GM21447 (cell line): Measurements from ENCODE around the gene SGTB.

Experiments used
- ATAC-seq: cut with Tn5 transposase; IDR thresholded peaks from one replicate; pipeline ENCODE4 v1.9.1; 2021; ENCODE audit not compliant: unreplicated experiment

Gene SGTB, protein sequence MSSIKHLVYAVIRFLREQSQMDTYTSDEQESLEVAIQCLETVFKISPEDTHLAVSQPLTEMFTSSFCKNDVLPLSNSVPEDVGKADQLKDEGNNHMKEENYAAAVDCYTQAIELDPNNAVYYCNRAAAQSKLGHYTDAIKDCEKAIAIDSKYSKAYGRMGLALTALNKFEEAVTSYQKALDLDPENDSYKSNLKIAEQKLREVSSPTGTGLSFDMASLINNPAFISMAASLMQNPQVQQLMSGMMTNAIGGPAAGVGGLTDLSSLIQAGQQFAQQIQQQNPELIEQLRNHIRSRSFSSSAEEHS

DNA sequence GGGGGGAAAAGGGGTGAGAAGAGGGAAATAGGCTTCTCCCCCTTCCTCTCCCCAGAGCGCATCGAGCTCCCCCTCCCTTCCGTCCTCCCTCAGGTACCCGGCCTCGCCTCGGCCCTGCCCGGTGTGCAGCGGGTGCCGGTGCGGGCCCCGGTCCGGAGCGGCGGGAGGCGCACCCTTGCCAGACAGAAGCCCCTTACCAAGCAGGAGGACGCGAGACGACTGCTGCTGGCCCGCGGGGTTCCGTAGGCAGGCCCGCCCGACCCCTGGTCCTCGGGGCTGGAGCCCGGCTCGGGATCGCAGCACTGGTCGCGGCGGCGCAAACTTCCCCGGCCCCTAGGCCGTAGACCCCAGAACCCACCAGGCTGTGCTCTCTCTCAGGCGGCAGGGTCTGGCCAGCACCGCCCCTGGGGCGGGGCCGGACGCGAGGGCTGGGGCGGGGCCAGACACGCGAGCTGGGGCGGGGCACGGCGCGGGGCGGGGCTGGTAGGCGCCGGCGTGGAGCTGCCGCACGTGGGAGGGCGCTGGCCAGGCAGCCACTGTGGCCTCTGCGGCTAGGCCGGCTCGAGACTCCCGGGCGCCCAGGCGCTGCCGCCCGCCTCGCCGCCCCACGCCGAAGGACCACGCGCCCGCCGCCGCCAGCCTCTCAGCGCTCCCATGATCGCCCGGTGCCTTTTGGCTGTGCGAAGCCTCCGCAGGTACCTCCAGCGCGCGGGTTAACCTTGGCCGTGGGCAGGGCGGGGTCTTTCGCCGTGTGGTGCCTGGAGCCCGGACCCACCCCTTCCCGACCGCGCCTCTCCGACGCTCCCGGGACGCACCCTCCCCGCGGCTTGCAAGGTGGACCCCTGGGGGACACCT is at the start of gene SGTB, which contains the start of gene NLN:
Gene SGTB (minus strand): TSS at position 390 of the 855 bp plus-strand sequence. CDS start 1,302 bp downstream, outside the sequence.
Gene NLN (plus strand): TSS at position 486 of the 855 bp plus-strand sequence. CDS start 169 bp downstream, at position 655.
- ATAC-seq, result peak; percentile 80

DNA sequence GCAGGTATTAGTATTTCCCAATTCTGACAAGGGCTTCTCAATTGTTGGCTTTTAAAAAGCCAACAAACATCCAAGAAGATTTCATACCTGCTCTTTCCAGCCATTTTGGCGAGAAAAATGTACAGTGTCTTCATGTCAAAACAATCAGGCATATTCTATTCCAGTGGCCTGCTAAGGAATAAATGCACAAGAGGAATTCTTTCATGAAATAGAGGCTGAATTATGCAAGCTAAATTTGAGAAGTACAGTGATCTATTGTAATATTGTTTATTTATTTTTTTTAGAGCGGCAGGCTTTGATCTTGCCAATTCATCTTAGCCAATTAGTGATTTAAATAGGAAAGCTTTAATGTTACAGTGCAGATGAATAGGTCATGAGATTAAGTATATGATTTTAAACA is 49.4 kb upstream of the SGTB start:
- ATAC-seq, result no peak

DNA sequence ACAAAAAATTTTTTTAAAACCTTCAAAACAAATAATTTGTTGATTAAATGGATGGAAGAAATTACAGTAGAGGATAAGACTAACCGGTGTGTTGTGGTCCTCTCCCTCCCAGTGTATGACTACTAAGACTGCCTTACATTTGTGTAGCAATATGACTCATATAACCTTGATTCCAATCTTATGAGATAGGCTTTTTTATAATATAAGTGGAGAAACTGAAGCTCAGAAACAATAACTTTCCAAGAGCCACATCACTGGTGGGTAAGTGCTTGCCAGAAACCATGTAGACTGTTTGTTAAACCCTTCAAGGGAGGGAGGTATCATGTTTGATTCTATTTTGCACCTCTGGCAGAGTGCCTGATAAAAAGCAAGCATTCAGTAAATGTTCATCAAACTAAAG is 47.6 kb upstream of the SGTB start:
- no peak for ATAC-seq

DNA sequence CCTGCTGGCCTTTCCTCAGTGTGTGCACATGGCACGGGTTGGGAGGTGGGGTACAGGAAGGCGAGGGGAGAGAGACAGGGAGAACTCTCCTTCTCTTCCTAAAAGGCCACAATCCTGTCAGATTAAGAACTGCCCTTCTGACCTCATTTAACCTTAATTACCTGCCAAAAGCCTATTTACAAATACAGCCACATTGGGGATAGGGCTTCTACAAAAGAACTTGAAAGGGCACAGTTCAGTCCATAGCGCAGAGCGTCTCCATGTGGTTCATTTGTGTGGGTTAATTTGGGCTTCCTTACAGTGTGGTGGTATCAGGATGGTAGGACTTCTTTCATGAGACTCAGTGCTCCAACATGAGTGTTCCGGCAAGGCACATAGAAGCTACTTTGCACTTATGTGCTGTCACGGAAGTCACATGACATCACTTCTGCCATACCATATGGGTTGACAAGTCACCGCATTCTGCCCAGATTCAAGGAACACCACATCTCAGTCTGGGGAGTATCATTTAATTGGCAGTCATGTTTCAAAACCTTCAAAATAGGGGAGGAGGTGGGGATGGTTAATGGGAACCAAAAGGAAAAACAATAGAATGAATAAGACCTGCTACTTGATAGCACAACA is 46.9 kb upstream of the SGTB start:
- ATAC-seq, result no peak

DNA sequence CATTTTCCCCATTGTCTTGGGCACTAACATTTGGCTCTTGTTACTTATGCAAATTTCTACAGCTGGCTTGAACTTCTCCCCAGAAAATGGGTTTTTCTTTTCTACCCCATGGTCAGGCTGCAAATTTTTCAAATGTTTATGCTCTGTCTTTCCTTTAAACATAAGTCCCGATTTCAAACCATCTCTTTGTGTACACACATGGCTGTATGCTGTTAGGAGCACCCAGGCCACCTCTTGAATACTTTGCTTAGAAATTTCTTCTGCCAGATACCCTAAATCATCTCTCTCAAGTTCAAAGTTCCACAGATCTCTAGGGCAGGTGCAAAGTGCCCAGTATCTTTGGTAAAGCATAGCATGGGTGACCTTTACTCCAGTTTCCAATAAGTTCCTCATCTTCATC is 45.7 kb upstream of the SGTB start:
- no peak for ATAC-seq

DNA sequence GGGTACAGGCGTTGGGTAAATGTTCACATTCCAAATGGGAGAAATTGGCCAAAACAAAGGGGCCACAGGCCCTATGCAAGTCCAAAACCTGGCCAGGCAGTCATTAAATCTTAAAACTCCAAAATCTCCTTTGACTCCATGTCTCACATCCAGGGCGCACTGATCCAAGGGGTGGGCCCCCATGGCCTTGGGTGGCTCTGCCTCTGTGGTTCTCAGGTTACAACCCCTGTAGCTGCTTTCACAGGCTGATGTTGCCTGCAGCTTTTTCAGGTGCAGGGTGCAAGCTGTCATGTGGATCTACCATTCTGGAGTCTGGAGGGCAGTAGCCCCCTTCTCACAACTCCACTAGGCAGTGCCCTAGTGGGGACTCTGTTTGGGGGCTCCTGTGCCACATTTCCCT is 44.9 kb upstream of the SGTB start:
- ATAC-seq, result no peak

DNA sequence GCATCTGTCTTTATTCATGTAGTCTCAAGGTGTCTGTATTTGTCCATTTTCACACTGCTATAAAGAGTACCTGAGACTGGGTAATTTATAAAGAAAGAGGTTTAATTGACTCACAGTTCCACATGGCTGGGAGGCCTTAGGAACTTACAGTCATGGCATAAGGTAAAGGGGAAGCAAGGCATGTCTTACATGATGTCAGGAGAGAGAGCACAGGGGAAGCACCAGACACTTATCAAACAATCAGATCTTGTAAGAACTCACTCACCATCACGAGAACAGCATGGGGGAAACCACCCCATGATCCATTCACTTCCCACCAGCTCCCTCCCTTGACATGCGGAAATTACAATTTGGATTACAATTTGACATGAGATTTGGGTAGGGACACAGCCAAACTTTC is 44.3 kb upstream of the SGTB start:
- no peak for ATAC-seq

DNA sequence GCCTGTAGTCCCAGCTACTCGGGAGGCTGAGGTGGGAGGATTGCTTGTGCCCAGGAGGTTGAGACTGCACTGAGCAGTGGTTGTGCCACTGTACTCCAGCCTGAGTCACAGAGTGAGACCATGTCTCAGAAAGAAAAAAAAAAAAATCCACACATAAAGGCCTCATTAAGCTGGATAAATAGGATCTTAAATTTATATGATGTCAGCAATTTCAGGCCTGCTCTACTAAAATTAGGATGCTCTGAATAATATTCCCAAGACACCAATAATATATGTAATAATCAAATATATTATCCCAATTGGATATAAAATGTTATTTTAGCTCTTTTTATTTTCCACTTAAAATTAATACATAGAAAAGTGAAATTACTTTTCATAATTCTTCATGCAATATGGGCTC is 43.7 kb upstream of the SGTB start:
- no peak for ATAC-seq

DNA sequence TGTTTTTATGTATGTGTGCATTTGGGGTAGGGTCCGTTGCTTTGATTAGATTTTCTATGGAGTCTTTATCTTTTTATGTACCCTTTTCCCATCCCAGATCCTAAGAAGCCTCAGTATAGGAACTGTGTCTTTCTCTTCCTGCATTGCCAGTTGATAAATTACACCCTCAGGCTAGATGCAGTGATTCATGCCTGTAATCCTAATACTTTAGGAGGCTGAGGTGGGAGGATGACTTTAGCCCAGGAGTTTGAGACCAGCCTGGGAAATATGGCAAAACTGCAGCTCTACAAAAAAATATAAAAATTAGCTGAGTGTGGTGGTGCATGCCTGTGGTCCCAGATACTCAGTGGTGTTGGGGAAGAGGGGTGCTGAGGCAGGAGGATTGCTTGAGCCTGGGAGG is 40.3 kb upstream of the SGTB start:
- no peak for ATAC-seq

DNA sequence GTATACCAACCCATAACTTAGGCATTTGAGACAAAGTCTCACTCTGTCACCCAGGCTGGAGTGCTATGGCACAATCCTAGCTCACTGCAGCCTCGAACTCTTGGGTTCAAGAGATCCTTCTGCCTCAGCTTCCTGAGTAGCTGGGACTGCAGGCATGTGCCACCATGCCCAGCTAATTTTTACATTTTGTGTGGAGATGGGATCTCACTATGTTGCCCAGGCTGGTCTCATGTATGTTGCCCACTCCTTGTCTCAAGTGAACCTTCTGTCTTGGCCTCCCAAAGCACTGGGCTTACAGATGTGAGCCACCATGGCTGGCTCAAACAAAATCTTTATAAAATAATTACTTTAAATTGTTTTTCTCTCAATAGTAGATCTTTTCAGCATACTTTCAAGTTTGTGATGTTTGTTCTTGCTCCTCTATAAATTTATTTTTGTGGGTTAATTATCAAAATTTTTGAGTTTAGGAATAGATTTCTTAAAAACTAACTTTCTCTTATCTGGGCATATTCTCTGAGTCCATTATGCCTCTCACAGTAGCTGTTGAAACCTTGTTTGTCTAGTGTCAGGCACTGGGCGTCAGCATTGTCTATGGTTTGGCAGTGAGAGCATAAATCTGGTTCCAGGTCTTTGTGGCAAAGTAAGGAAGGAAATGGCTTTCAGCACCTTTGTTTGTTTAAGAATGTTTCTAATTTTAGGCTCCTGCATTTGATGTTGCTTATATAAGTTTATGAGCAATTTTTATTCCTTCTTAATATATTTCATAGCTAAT is 38.8 kb upstream of the SGTB start:
- ATAC-seq, result peak; percentile 76

DNA sequence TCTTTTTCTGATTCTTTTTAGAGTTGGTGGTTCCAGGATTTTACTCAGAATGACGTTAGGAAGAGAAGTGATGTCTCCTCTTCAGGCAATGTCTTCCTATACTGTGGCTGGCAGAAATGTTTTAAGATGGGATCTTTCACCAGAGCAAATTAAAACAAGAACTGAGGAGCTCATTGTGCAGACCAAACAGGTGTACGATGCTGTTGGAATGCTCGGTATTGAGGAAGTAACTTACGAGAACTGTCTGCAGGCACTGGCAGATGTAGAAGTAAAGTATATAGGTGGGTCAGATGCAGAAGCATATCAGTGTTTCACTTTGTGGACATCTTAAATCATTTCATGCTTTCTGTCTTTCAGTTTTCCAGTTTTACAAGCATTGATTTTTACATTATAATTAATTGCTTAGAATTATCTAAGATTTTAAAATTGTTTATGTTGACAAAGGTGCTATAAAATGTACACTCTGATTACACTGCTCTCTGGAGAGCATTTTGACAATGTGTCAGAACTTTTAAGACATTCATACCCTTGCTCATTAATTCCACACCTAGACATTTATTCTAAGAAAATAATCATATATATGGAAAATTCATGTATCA is 36.7 kb upstream of the SGTB start:
- ATAC-seq, result no peak

DNA sequence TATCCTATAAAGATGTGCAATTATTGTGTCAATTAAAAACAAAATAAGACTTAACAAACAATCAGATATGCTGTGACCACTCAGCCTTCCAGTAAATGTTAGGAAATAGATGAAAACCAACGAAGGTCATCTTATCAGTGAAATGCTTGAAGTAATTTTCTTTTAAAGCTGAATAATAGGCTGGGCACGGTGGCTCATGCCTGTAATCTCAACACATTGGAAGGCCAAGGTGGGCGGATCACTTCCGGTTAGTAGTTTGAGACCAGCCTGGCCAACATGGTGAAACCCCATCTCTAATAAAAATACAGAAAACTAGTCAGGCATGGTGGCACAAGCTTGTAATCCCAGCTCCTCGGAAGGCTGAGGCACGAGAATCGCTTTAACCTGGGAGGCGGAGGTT is 31.3 kb upstream of the SGTB start:
- no peak for ATAC-seq

DNA sequence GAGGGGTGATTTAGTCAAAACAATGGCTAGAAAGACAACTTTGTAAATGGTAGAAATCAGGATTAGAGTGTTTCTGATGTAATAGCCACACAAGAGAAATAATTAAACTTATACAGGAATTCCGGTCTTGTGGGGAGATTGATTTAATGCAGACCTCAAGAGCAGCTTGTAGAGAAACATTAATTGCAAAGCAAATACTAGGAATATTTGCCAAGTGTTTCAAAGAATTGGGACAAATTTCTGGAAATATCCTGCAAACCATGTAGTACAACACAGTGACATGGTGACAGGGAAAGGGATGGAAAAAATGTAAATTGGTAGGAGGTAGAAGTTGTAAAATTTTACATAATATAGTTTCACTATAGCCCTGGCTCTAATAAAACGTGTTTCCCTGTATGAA is 29.0 kb upstream of the SGTB start:
- no peak for ATAC-seq

DNA sequence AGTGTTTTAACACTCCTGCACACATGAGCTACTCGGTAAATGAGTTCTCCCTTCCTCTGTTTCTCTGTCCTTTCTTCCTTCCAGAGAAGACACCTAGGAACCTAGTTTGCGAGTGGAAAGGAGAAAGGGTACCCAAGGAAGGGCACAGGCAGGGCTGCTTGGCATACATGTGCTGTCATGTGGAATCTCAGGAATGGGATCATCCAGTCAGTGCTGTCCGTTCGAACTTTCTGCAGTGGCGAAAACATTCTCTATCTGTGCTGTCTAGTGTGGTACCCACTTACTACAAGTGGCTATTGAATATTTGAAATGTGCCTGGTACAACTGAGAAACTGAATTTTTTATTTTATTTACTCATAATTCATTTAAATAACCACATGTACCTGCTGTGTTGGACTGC is 28.0 kb upstream of the SGTB start:
- no peak for ATAC-seq

DNA sequence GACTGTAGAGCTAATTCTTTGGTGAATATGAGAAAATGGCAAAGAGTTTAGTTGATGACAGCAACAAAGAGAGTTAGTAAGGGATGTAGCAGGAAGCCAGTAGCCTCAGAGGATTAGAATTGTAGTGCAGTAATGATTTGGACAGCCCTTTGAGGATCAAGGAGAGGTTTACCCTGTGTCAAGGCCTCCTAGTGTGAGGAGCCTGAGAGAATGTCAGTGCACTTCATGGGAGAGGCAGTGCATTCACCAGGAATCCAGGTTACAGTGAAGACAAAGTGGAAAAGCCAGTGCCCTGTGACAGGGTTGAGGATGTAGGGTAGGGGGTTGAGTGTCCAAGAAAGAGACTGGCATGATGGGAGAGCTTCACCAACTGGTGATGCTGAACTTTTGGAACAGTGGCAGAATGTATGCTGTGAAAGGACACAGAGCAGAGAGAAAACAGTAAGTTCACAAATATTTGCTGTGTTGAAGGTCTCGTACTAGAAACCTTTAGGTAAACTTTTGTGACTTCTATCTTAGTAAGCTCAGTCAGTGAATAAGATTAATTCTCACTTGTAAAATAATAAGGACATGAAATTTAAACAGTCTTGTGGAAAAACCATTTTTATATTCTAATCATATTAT is 27.4 kb upstream of the SGTB start:
- no peak for ATAC-seq

DNA sequence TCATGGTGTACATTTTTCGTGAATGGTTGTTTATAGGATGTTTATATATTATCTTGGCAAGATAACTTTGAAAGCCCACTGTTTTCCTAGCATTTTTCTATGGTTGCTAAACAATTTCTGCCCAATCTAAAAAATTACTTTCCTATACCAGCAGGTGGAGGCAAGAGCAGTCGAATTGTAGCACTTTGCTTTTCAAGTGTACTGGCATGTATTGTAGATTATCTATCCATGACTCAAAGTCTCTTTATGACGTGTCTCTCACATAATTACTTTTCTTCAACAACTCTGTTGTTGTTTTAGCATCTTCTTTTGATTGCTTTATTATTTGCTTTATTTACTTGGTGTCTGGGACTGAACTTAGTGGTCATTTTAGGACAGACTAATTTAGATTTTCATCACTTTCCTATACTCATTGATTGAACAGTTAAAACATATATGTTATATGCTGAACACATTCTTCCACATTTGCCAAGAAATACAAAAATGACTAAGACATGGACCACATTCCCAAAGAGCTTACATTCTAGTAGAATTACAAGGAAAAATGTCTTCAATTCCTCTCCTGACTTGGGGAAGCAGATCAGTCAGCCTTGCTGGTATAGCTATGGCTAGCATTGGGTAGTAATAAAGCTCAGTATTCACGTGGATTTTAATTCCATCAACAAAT is 20.8 kb upstream of the SGTB start:
- ATAC-seq, result peak; percentile 87

DNA sequence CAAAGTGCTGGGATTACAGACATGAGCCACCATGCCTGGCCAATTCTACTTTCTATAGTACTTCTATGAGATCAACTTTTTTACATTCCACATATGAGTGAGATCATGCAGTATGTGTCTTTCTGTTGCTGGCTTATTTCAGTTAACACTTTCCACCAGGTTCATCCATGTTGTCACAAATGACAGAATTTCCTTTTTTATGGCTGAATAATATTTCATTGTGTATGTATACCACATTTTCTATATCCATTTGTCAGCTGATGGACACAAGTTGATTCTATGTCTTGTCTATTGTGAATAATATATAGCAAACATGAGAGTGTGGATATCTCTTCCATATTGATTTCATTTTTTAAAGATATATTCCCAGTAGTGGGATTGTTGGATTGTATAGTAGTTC is 17.3 kb upstream of the SGTB start:
- ATAC-seq, result no peak

DNA sequence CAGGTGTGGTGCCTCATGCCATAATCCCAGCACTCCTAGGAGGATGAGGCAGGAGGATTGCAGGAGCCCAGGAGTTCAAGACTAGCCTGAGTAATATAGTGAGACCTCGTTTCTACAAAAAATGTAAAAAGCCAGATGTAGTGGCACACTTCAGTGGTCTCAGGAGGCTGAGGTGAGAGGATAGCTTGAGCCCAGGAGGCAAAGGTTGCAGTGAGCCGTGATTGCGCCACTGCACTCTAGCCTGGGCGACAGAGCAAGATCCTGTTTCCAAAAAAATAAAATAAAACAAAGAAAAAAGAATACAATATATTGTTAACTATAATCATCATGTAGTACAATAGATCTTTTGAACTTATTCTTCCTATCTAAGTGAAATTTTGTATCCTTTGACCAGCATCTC is 16.4 kb upstream of the SGTB start:
- no peak for ATAC-seq

DNA sequence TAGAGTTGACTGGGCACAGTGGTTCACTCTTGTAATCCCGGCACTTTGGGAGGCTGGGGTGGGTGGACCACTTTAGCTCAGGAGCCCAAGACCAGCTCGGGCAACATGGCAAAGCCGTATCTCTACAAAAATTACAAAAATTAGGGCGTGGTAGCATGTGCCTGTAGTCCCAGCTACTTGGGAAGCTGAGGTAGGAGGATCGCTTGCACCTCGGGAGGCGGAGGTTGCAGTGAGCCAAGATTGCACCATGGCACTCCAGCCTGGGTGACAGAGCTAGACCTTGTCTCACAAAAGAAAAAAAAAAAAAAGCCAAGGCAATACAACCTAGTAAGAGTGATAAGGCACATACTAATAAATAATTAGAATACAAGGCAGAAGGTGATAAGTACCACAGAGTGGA is 15.9 kb upstream of the SGTB start:
- ATAC-seq, result no peak

DNA sequence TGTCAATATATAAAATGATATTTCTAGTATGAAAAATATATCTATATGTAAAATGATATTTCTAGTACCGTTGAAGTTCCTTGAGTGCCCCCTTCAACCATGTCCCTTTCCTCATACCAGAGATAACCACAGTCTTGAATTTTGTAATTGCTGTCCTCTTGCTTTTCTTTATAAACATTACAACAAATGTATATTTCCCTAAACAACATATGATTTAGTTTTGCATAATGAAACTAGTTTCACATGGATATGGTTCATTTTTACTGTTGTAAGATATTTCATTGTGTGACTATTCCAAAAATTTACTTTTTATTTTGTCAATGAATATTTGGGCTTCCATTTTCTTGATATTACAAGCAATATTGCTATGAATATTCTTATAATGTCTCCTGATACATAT is 14.1 kb upstream of the SGTB start:
- no peak for ATAC-seq
